Stimulated activated CD8-positive, alpha-beta memory T cell treated with anti-CD3 and anti-CD28 coated beads, Interleukin-2, amount 100 ng/mL, for 48 hours (primary cell): ENCODE results near the gene CD38.
"Not testable (repeated sequence)": the region's sequence is repeated elsewhere in the genome, so short reads cannot be mapped to it uniquely, and the experiment has no call there.

Experiments used
- DNase-seq, 2 donors: peaks; one replicate each; pipeline ENCODE4 v3.0.0-alpha.2; 2020; ENCODE audit warnings: low read depth in 2 of 2

The CD38 gene

GRCh38 chr4:15762460-15762859, 15.7 kb upstream of the CD38 start:
- not testable (repeated sequence) for DNase-seq

DNA sequence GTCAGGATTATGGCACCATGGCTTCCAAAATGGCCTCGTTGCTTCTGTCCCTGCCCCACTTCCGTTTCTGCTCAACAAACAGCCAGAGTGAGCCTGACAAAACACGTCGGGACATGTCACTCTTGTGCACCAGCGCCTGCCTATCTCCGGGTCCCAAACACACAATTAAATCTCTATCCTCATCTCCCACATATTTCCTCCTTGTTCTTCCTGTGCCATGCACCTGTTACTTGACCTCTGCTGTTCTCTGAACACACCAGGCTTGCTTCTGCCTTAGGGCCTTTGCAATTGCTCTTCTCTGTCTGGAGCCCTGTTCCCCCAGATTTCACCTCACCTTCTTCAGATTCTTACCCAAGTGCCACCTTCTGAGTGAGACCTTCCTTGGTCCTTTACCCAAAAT, 12.7 kb upstream of the CD38 start:
- no peak for DNase-seq

DNA sequence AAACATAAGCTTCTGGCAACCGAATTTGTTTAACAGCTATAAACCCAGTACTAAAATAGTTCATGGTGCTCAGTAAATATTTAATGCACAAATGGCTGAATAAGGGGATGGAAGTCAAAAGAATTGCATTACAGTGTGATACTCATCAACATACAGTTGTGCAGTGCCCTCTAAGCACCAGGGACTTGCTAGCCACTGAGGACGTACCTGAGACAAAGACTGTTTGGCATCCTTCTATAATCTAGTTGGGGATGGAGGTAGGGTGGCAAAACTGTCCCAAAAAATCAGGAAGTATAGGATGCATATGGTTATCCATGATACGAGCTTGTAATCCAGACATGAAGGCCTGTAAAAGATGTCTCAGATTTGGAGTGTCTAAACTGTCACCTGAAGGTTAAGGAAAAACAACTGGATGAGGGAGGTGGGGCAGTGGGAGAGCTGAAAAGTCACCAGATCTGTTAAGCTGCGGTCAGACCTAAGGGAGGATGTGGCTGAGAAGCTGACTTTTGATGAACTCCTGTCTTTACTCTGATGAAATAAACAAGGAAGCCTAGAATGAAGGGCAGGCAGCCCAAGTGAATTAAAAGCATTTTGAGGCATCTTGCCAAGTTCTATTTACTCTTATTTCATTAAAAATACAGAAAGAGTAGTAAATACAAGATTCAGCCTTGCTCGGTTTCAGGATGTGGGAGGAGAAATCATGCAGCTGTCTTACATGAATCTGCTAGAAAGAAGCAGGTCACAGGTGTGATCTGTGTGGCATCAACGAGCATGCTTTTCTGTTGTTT, 12.0 kb upstream of the CD38 start:
- no peak for DNase-seq

GRCh38 chr4:15766821-15767220, 11.3 kb upstream of the CD38 start:
- no peak for DNase-seq

DNA sequence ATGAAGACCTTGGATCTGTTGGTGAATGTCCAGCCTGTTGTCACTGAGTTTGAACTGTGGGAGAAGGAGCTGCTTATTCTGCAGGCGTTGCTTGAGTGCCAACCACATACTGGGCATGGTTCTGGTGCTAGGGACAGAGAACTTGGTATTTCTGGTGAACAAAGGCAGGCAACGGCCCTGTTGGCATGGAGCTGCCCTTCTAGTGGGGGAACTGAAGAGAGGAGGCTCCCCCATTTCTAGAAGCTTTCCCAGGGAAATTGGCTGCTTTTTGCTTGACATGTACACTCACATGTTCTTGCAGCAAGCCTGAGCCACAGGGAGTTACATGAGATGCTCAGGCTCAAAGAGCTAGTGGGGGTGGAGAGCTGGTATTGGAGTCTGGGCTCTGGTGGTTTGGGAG, 8.9 kb upstream of the CD38 start:
- DNase-seq, result no peak

DNA sequence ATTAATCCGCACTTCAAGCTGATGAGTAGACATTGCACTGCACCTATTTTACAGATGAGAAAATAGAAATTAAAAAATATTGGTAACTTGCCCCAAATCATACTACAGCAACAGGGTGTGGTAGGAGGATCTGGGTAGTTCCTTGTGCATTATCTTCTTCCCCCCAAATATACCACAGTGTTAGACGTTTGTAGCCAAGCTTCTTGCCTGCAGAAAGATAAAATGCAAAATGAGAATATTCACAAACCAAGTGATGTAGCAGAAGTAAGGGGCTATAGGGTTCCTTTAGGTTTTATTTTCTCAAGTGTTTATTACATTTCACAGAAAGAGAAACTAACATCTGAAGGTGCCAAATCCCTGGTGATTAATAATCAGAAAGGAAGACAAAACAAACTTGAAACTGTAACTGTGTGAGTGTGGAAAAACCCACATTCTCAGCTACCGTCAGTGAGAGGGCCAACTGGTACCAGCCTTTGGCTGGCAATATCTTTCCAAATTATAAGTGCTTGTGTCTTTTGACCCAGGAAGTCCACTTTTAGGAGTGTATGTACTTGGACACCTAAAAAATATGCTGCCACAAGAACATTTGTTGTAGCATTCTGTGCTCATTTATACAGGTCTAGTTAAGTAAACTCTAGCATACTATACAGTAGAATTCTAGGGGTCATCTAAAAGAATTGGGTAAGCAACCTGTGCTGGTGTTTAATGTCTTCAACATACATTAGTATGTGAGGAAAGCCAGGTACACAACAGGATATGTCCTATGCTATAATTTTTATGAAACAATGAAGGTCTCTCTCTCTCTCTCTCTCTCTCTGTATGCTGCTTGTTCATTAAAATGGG, 6.7 kb upstream of the CD38 start:
- DNase-seq, result no peak

DNA sequence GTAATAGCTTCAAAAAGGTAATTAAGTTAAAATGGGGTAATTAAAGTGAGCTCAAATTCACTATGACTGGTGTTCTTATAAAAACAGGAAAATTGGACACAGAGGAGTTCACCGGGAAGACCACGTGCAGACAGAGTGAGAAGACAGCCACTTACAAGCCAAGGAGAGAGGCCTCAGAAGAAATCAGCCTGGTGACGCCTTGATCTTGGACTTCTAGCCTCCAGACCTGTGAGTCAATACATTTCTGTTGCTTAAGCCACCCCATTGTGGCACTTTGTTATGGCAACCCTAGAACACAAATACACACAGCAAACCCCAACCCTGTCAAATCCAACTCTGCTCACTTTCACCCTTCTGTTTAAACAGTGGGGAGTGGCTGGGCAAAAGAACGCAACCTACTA, 4.1 kb upstream of the CD38 start:
- DNase-seq, result no peak

DNA sequence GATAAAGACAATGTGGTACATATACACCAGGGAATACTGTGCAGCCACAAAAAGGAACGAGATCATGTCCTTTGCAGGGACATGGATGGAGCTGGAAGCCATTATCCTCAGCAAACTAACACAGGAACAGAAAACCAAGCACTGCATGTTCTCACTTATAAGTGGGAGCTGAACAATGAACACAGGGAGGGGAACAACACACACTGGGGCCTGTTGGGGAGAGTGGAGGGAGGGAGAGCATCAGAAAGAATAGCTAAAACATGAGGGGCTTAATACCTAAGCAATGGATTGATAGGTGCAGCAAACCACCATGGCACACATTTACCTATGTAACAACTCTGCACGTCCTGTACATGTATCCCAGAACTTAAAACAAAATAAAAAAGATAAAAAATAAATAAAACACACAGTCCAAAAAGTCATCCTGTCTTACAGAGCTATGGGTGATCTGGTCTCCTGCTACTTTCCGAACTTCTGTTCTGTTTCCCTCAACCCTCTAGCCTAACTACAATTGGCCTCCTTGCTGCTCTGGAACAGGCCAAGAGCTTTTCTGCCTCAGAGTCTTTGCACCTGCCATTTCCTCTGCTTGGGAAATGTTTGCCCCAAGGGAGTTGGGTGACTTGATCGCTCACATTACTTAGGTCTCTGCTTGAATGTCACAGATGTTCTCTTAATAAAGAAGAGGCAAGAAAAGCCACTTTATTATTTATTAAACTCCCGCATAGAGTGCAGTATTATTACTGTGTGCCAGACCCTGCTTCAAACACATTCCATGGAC, 1.1 kb upstream of the CD38 start:
- no peak for DNase-seq

DNA sequence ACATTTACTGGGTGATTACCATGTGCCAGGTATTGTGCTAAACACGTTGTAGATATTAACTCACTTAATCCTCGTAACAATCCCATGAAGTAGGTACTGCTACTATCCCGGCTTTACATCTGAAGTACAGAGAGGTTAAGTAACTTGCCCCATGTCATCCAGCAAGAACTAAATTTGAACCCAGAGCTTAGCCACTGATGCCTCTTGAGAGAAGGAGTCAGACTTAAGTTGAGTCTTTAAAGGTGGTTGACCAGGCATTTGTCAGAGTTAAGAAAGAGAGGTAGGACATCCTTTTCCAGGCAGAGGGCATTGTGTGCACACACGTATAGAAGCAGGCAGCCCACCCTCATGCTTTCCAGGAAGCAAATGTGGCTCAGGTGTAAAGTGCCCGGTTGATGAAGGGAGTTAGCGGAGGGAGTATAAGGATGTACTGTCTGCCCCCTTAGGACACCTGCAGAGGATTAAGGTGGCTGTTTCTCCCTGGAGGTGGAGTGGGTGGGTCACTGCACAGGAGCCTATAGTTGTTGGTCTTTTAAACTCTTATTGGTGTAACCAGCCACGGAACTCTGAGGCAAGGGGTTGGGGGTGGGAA, 335 bp upstream of the CD38 start:
- no peak for DNase-seq

DNA sequence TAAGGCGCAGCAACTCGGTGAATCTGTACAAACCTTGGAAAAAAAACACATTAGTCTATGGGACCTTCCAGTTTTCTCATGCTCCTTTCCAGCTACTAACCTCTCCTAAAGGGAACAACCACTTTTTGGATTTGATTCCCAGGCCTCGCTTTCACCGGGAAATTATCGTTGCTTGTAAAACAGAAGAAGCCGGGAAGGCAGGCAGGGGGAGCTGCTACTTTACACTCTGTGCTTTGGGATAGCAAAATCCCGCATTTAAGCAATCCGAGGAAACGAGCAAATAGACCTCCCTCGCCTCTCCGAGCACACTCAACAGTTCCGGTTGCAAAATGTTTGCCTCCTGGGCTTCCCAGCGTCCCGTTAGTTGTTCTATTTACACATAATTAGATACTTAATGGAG, 1.2 kb downstream of the CD38 start:
- no peak for DNase-seq

DNA sequence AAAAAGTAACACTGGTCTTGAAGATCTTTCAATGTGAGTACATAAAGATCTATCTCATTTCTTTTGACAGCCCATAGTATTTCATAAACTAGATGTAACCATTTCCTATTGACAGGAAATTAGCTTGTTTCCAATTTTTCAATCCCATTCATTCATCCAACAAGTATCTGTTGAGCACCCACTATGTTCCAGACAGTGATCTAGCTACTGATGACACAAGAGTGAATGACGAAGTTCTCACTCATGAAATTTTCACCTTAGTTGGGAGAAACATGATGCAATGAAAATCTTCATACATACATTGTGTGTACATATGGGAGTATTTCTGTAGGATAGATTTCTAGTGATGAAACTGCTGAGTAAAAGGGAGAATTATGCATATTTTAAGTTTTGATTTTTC, 1.7 kb downstream of the CD38 start:
- no peak for DNase-seq

DNA sequence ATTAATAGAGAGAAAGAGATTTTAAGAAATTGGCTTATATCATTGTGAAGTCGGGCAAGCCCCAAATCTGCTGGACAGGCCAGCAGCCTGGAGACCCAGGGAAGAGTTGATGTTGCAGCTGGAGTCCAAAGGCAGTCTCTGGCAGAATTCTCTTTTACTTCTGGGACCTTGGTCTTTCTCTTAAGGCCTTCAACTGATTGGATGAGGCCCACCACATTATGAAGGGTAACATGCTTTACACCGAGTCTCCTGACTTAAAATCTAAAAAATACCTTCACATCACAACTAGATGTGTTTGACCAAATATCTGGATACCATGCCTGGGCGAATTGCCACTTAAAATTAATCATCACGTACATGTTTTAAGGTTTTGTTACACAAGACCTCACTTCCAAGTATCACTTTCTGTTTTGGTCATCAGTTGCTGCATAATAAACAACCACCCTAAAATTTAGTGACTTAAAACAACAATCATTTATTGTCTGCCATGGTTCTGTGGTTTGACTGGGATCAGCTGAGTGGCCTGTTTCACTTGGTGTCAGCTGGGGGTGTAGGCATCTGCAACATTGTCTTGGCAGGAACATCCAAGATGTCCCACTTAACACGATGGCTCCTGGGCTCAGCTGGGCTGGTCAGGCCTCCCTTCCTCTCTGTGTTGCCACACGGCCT, 3.4 kb downstream of the CD38 start:
- DNase-seq, result no peak

GRCh38 chr4:15783676-15784075, 5.5 kb downstream of the CD38 start:
- DNase-seq, result no peak

GRCh38 chr4:15784959-15785634, 7.0 kb downstream of the CD38 start:
- no peak for DNase-seq

- DNase-seq, result no peak
These were observed 8.6 kb downstream of the CD38 start for GRCh38 chr4:15786743-15787142.

- DNase-seq, result no peak
These were observed 14.8 kb downstream of the CD38 start for GRCh38 chr4:15792974-15793373.

DNA sequence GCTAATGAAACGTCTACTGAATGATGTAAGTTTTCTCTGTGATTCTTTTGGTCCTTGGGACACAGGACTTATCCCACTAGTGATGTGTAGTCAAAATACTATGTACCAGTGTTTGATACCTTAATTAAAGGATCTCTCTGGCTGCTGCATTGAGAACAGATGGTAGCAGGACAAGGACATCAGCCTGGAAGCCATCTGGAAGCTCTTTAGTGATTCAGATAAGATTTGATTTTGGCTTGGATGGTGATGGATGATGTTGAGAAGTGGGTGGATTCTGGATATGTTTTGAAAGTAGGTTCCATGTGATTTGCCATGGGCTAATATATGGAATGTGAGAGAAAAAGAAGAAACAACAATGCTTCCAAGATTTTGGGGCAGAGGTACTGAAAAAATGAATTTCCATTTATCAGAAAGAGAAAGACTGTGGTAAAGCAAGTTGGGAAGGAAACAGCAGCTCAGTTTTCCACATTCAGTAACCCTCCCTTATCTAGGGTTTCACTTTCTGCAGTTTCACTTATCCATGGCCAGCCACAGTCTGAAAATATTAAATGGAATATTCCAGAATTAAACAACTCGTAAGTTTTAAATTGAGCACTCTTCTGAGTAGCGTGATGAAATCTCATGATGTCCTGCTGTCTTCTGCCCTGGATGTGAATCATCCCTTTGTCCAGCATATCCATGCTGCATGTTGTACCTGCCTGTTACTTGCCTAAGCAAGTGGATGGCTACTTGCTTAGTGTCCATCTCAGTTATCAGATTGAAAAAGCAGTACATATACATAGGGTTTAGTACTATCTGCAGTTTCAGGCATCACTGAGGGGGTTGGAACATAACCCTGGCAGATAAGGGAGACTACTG, 15.6 kb downstream of the CD38 start:
- DNase-seq, result no peak

GRCh38 chr4:15794426-15794825, 16.3 kb downstream of the CD38 start:
- DNase-seq, result no peak

- no peak for DNase-seq
These were observed 16.8 kb downstream of the CD38 start for GRCh38 chr4:15794905-15795304.

DNA sequence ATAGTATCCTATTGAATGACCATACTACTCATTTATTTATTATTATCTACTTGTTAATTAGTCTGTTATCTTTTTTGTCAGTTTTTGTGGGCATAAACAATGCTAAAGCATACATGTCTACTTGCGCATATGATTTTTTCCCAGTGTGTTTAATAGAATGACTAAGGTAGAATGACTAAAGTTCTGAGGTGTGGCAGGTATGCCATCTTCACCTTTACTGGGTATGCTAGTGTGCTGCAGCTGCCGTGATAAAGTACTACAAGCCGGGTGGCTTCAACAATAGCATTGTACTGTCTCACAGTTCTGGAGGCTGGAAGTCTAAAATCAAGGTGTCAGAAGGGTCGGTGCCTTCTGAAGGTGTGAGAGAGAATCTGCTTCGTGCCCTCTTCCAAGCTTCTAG, 19.2 kb downstream of the CD38 start:
- no peak for DNase-seq
